Pons (tissue), 1 donor: Measurements from ENCODE around the gene MARF1.
"Not testable (repeated sequence)": the region's sequence is repeated elsewhere in the genome, so short reads cannot be mapped to it uniquely, and the experiment has no call there.

ENCODE experiments used
- DNase-seq: peaks from one replicate; pipeline ENCODE4 v3.0.0-alpha.2; 2016; ENCODE audit warnings: low spot score

Gene MARF1

DNA sequence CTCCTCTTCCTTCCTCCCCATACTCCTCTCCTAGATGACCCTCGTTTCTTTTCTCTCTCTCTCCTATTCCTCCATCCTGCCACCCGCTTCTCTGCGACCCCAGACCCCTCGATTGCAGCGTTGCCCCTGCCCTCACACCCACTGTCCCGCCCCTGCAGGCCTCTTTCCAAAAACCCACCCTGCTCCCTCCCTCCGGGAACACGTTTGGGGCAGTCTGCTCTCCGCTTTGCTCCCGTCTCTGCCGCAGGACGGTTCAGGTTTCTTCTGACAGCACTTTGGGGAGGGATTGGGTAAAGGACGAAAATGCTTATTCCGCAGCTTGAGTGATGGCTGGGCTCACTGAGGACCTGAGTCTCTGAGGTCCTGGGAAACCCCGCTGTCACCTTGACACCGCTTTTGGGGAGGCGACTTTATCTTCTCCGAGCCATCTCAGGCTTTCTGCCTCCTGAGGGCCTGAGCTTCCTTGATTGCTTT lies 7.8 kb upstream of the MARF1 start:
- peak; percentile 28 for DNase-seq

DNA sequence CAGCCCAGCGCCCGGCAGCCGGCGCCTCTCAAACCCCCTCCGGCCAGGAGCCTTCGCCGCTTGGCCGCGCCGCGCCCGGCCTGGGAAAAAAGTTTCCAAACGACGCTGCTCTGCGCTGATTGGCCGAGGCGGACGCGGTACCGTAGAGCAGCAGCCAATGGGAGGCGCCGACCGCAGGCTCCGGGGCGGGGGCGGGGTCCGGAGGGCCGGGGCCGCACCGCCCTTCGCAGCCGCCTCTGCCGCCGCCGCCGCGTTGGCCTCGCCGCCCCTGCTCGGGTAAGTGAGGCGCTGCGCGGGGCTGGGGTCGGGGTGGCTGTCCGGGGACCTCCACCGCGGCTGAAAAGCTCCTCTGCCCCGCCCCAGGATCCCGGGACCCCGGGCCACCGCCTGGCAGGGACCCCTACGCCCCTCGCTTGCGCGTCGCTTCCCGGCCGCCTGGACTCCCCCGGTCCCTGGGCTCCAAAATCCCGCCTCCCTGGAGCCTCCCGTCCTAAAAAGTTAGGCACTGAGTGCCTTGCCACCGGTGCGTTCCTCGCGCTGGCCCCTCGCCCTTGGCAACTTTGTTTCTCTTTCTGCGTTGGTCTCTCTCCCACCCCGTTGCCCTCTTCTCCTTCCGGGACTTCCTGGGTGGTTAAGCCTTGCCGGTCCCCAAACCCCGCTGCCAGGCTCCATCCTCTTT lies 7.2 kb upstream of the MARF1 start, which contains the start of gene NDE1:
Gene NDE1, plus strand, starts transcription at position 227 of the 679 bp plus-strand sequence. CDS start 14,534 bp downstream, outside the sequence.
- peak; percentile 86 for DNase-seq

DNA sequence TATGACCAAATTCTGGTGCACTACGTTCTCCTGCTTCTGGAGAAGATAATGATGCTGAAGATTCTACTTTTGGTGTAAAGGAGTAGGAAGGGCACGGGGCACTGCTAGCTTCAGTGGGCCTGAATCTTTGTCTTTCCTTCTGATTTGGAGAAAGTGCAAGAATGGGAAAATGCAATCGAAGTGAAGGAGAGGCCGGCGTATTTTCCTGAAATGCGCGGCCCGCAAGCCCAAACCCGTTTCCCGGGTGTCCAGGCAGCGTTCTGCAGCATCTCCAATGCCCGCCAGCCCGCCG lies 6.7 kb upstream of the MARF1 start:
- DNase-seq, result peak; percentile 29

DNA sequence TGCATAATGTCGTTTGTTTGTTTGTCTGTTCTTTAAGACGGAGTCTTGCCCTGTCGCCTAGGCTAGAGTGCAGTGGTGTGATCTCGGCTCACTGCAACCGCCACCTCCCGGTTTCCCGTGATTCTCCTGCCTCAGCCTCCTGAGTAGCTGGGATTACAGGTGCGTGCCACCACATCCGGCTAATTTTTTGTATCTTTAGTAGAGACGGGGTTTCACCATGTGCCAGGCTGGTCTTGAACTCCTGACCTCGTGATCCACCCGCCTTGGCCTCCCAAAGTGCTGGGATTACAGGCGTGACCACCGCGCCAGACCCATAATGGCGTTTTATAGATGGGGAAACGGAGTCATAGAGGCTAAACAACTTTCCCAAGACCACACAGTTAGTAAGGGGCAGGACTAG lies 6.4 kb upstream of the MARF1 start:
- not testable (repeated sequence) for DNase-seq

DNA sequence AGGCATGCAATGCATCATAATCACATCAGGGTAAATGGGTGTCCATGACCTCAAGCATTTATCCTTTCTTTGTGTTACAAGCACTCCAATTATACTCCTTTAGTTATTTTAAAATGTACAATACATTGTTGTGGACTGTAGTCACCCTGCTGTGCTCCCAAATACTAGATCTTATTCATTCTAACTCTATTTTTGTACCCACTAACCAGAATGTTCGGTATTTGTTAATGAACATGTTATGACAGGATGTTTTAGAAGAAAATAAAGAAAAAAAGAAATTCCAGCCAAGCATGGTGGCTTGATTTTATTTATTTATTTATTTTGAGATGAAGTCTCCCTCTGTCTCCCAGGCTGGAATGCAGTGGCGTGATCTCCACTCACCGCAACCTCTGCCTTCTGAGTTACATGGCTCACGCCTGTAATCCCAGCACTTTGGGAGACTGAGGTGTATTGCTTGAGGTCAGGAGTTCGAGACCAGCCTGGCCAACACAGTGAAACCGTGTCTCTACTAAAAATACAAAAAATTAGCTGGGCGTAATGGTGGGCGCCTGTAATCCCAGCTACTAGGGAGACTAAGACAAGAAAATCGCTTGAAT lies 5.3 kb upstream of the MARF1 start:
- DNase-seq, result no peak

DNA sequence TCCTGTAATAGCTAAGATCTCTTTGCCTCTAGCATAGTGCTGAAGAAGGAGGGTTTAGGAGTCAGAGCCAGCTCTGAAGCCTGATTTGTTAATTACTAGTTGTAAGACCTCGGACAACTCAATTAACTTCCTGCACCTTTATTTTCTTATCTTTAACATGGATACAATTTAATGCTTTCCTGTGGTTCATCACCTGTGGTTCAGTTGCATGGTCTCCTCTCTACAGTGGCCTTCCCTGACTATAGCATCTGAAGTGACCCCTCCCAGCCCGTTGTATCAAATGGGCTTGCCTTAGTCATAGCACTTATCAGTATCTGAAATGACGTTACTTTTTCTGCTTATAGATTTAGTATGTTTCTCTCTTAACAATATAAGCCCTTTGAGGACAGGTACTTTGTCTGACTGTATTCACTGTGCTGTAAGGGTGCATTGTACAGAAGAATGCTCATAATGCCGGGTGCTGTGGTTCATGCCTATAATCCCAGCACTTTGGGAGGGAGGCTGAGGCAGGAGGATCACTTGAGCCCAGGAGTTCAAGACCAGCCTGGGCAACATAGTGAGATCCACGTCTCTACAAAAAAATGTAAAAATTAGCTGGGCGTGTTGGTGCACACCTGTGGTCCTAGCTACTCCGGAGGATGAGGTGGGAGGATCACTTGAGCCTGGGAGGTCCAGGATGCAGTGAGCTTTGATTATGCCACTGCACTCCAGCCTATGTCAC lies 4.5 kb upstream of the MARF1 start:
- DNase-seq, result no peak

DNA sequence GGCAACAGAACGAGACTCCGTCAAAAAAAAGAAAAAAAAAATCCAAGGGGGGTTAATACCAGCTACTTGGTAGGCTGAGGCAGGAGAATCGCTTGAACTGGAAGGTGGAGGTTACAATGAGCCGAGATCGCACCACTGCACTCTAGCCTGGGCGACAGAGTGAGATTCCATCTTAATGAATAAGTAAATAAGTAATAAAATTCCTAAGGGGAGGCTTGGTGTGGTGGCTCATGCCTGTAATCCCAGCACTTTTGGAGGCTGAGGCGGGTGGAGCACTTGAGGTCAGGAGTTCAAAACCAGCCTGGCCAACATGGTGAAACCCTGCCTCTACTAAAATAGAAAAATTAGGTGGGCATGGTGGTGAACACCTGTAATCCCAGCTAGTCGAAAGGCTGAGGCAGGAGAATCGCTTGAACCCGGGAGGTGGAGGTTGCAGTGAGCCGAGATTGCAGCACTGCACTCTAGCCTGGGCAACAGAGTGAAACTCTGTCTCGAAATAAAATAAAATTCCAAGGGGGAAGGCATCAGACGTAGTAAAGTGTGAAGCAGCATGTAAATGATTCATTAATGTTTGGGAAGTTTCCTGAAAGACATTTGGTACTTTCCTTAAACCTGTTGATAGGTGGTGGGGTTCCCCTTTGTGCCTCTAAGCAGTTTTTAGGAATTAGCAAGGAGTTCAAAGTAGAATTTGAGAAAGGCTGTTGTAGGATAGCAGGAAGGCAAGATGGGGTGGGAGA lies 3.8 kb upstream of the MARF1 start:
- not testable (repeated sequence) for DNase-seq

DNA sequence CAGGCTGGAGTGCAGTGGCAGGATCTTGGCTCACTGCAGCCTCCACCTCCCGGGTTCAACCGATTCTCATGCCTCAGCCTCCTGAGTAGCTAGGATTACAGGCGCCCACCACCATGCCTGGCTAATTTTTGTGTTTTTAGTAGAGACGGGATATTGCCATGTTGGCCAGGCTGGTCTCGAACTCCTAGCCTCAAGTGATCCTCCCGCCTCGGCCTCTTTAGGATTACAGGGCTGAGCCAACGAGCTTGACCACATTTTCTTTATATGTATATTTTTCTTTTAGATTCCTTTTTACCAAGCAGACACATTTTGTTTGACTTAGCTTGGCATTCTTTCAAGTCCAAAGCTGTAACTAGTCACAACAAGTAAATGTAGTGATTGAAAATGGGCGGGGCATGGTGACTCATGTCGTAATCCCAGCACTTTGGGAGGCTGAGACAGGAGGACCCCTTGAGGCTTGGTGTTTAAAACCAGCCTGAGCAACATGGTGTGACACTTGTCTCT lies 2.1 kb upstream of the MARF1 start:
- DNase-seq, result not testable (repeated sequence)

DNA sequence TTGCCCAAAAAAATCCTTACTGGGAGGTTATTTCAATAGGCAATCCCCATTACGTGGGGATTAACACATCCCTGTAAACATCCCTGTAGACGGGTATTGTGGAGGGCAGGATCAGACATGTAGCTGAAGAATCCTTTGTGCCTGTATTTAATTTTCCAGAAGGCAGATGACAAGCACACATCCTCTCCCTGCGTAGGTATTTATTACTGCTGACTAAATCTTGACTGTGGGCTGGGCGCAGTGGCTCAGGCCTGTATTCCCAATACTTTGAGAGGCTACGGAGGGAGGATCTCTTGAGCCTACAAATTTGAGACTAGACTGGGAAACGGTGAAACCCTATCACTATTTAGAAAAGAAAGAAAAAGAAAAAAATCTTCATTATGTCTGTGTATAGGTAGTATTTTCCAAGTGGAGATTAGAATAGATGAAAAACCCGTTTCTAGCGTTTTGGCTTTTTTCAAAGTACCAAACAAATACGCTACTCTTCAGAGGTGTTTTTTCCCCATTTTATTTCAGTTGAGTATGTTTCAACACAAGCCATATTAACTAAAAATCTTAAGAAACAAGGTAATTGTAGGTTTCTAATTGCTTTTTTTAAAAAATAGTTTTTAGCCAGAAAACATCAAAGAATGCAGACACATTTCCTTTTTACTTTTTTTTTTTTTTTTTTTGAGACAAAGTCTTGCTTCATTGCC lies 1.5 kb upstream of the MARF1 start:
- no peak for DNase-seq

DNA sequence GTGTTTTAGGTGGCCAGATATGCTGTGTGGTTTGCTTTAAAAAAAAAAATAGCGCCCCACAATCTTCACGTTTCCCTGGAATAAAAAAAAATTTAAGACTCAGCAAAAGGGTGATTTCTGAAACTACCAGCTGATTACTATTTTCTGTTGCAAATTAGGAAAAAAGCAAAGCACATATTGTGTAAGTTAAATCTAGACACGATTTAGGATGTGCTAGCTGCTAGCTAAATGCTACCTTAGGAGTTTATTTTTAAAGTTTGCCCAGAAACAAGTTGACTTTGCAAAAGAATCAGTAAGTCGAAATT lies 944 bp upstream of the MARF1 start:
- no peak for DNase-seq

DNA sequence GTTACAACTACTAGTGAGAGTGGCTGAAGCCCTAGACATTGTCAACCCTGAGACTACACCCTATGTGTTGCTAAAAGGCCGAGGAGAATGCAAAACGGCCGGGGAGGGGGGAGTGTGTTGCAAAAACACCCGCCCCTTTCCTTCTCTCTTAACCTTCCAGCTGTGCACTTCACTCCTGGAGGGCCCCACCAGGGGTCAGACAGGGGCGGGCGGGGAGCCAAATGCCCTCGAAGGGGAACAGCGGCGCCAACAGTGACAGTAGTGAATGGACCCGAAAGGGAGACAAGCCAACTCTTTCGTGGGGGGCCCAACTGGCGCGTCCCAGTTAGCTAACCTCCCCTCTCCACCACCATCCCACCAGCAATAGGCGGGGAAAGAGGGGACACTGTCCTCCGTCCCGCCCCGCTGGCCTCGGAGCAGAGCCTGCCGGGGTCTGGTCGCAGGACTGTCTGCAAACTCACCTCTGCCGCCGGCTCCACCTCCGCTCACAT lies 352 bp downstream of the MARF1 start:
- DNase-seq, result peak; percentile 47

DNA sequence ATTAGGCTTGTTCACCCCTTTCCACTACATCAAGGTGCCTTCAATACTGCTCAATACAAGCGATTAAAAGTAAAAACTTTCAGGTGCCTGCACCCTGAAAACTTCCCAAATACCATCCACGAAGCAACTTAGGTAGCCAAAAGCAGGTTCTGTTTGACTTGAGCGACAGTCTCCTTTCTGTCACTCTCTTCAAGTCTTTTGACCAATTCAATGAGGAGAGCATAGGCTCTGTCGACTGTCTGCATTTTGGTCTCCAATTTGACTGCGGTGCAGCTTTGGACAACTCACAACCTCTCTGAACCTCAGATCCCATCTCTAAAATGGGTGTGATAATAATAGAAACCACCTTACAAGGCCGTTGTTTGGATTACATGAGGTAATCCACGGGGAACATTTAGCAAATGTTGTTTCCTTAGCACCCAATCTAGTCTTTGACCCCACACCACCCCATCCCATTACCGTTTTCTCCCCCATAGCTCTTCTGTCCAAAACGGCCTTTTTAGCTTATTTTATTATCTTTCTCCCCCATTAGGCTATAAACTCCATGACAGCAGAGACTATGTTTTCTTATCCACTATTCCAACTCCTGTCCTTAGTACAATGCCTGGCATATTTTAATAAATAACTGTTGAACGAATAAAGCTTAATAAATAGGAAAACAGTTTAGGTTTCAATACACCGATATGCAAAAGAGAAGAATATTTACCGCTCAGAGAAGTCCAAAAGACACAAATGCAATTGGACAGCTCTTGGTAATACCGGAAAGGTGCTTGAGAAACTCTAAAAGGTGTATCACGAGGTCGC lies 999 bp downstream of the MARF1 start:
- DNase-seq, result peak; percentile 40

DNA sequence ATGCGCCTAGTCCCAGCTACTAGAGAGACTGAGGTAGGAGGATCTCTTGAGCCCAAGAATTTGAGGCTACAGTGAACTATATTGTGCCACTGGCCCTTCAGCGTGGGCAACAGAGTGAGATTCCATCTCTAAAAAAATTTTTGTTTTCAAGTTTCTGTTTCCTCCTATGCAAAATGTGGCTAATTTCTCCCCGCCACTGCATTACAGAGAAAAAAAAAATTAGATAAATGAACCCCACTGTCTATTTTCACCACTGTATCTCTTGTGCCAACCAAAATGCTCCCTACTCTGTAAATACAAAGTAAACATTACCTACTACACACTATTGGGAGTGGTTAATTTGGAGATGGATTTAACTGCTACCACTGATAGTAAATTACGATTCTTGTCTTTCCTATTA lies 2.0 kb downstream of the MARF1 start:
- no peak for DNase-seq

DNA sequence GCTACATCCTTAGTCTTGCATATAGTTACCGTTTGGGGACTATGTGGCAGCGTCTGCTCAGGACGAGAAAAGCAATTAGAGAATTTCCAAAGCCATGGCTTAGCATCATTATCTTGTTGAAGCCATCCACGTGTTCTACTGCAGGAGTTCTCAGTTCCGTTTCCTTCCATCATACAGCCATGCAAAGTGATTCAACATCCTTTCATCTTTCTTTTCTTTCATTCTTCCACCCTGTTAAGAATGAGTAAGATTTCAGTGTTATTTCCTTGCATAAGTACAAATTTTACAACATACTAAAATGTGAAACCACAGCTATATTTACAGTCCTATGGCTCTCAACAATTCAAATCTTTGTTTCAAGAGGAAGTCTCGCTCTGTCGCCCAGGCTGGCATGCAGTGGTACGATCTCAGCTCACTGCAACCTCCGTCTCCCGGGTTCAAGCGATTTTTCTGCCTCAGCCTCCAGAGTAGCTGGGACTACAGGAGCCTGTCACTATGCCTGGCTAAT lies 3.8 kb downstream of the MARF1 start:
- peak; percentile 29 for DNase-seq

DNA sequence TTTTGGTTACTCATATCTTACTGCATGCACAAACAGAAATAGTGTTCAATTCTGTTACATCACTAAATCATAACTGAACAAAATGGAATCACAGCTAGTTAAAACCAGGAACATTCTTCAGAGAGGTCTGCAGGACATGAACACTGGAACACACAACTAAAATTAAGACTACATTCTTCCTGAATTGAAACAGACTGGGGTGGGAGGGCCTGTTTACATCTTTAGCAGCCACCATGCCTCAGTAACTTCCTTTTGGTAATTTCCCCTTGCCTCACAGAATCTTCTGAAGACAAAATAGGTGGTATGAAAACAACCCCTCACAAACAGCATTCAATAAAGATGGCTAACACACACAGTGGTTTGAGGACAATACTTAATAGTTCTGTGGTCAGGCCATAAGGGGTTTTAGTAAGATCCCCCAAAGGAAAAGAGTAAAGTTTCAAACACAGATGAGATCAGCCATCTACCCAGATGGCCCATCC lies 6.5 kb downstream of the MARF1 start:
- no peak for DNase-seq

DNA sequence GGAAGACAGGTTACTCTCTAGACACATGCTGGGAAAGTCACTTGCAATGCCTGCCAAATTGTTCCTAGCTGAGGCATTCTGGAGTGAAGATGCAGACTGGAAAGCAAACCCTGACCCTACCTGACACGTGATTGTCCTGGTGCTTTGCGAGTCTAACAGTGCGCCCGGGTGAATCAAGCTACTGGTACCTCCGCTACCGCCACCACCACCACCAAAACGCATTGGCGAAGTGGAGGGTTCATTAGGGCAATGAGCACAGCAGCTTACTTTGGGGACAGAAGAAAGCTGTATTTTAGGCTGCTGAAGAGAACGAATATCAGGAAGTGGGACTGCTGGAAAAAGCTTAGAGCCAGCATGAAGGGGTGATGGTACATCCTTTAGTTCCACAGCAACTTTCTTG lies 7.0 kb downstream of the MARF1 start:
- no peak for DNase-seq

DNA sequence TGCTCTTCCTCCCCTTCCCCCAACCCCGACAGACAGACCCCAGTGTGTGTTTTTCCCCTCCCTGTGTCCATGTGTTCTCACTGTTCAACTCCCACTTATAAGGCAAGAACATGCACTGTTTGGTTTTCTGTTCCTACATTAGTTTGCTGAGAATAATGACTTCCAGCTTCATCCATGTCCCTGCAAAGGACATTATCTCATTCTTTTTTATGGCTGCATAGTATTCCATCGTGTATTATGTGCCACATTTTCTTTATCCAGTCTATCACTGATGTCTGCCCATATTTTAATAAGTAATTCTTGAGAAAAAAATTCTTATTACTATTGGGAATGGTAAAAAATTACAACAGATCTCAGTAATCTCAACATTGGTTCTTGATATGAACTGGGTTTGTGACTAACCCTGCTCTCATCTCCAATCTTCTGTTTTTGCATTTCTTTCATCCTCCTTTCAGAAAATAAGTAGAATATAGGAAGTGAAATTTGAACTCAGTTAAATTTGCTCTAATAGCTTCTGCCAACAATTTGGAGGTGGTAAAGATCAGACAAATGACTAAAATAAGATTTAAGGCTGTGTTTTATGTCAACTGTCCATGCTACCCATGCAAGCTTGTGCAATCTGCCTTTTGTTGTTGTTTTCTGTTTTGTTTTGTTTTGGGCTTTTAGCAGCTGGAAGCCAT lies 11.1 kb downstream of the MARF1 start:
- DNase-seq, result no peak

DNA sequence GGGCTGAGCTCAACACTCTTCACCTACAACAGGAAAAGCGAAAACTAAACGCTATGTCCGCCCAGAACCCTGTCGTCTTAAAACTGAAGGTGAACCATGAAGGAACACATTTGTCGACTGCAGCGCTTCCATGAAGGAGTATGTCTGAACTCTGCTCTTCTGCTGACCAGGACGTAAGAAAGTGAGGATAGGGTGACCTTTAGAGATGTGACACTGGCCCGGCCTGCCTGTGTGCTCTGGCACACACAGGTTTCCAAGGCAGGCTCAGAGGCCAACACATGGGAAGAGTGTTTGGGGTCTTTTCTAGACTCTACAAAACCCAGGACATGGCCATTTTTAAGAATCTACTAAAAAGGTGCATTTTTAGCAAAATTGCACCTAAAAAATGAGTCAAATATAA lies 21.1 kb downstream of the MARF1 start:
- DNase-seq, result no peak

DNA sequence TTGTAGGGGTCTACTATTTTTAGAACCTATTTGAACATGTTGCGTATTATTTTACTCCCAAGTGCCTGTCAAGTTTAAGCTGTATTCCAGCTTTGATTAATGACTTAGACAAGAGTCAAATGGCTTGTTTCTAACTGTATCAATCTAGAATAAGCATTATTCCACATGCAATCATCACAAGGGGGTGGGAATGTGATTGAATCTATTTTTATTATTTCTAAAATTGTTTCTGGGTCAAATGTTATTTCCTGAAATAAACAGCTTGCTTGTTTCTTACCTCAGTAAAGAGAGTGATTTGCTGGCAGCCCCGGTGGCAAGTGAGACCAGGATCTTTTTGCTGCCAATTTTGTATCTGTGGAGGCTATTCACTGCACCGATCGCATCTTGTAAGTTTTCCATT lies 21.5 kb downstream of the MARF1 start:
- DNase-seq, result no peak

DNA sequence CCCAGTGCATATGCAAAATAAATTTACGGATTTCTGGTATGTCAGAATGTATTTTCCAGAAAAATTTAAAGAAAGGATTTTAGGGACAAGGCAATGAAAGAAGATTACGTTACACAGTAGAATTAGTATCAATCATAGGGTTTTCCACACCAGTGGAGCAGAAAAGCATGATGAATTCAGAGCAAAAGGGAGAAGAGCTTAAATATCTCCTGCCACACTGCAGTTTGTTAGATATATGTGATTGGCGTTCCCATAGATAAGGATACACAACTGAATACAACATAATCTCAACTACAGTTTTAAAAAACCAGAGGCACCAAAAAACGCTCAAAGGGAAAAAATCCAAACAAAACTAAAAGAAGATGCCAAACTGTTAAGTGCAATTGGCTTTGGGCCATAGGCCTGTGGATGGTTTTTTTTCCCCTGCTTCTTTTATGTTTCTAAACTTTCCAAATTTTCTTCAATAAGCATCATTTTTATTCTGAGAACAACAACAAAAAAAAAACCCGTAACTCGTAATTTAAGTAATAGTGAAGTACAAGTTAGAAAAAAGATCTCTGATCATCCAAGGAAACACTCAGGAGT lies 22.3 kb downstream of the MARF1 start:
- DNase-seq, result no peak
